ENCODE results near the gene LY9. TPM values are rescaled to one million over a fixed set of nuclear protein-coding genes. Genes with fewer than 3 reads are reported as not detected.

The LY9 gene
- total RNA-seq, 4 donors from 2014 or later, result 0.22 to 5.1 (median 3.8) TPM; not detected in 1

DNA sequence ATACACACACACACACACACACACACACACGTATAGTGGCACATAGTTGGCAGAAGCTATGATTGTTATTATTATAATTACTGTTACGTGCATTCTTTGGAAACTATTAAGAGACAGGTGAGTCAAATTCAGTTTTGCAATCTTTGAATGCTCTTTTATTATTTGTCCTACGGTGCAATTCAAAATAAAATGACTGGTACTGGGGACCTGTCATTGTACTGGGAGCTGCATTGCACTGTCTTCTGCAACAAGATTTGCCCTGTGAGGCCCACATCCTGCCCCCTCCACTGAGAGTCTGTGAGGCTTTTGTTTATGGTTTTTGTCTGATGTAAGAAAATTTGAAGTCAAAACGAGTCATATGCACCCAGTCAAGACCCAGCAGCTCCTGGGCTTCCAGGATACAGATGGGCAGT lies 1.9 kb downstream of the LY9 start:
- TF ChIP-seq, protein P1, sequence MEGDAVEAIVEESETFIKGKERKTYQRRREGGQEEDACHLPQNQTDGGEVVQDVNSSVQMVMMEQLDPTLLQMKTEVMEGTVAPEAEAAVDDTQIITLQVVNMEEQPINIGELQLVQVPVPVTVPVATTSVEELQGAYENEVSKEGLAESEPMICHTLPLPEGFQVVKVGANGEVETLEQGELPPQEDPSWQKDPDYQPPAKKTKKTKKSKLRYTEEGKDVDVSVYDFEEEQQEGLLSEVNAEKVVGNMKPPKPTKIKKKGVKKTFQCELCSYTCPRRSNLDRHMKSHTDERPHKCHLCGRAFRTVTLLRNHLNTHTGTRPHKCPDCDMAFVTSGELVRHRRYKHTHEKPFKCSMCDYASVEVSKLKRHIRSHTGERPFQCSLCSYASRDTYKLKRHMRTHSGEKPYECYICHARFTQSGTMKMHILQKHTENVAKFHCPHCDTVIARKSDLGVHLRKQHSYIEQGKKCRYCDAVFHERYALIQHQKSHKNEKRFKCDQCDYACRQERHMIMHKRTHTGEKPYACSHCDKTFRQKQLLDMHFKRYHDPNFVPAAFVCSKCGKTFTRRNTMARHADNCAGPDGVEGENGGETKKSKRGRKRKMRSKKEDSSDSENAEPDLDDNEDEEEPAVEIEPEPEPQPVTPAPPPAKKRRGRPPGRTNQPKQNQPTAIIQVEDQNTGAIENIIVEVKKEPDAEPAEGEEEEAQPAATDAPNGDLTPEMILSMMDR (IDR thresholded peaks at IDR 0.05; ENCODE audit: low read depth), result no peak

DNA sequence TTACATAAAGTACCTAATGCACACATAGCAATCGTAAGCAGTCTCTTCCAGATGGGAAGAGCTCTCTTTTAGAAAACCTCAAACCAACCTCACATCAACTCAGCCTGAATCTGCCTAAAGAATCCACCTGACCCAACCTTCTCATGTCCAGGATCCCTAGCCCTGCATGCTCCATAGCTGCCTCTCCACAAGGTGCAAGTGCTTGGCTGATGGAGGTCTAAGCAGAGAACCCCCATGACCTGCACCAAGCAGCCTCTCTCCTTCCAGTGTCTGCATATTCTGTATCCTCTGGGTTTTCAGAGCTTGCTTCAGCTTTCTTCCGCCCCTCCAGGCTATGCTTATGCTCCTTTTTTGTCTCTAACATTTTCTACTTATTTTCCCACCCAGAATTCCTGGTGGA lies 2.5 kb downstream of the LY9 start:
- TF ChIP-seq, protein P1 (IDR thresholded peaks at IDR 0.05; ENCODE audit: low read depth), result no peak

DNA sequence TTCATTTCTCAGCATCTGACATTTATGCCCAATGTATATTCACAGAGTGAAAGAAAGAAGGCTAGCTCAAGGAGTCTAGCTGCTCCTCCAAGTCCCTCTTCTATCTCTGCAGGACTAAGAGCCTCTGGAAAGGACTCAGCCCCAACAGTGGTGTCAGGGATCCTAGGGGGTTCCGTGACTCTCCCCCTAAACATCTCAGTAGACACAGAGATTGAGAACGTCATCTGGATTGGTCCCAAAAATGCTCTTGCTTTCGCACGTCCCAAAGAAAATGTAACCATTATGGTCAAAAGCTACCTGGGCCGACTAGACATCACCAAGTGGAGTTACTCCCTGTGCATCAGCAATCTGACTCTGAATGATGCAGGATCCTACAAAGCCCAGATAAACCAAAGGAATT lies 3.7 kb downstream of the LY9 start:
- TF ChIP-seq, protein P1 (IDR thresholded peaks at IDR 0.05; ENCODE audit: low read depth), result no peak

DNA sequence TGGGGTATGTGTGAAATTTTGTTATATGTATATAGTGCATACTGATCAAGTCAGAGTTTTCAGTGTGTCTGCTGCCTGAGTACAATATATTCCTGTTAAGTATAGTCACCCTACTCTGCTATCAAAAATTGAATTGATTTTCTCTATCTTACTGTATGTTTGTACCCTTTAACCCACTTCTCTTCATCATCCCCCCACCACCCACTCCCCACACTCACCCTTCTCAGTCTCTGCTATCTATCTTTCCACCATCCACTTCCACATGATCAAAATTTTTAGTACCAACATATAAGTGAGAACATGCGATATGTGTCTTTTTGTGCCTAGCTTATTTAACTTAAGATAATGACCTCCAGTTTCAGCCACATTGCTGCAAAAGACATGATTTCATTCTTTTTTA lies 4.2 kb downstream of the LY9 start:
- TF ChIP-seq, protein P1 (IDR thresholded peaks at IDR 0.05; ENCODE audit: low read depth), result no peak

DNA sequence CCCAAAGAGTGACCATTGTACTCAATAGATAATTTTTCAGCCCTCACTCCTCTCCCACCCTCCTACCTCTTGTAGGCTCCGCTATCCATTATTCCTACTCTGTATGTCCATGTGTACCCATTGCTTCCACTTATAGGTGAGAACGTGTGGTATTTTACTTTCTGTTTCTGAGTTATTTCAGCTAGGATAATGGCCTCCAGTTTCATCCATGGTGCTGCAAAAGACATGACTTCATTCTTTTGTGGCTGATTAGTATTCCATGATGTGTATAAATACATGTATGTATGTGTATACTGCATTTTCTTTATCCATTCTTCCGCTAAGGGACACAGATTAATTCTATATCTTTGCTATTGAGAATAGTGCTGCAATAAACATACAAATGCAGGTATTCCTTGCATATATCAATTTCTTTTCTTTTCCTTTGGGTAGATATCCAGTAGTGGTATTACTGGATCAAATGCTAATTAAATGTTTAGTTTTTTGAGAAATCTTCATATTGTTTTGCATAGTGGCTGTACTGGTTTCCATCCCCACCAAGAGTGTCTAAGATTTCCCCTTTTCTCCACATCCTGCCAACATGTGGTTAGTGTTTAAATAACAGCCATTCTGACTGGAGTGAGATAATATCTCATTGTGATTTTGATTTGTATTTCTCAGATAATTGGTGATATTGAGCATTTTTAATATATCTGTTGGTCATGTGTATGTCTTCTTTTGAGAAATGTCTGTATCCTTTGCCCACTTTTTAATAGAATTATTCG lies 4.9 kb downstream of the LY9 start:
- TF ChIP-seq, protein P1 (IDR thresholded peaks at IDR 0.05; ENCODE audit: low read depth), result no peak

DNA sequence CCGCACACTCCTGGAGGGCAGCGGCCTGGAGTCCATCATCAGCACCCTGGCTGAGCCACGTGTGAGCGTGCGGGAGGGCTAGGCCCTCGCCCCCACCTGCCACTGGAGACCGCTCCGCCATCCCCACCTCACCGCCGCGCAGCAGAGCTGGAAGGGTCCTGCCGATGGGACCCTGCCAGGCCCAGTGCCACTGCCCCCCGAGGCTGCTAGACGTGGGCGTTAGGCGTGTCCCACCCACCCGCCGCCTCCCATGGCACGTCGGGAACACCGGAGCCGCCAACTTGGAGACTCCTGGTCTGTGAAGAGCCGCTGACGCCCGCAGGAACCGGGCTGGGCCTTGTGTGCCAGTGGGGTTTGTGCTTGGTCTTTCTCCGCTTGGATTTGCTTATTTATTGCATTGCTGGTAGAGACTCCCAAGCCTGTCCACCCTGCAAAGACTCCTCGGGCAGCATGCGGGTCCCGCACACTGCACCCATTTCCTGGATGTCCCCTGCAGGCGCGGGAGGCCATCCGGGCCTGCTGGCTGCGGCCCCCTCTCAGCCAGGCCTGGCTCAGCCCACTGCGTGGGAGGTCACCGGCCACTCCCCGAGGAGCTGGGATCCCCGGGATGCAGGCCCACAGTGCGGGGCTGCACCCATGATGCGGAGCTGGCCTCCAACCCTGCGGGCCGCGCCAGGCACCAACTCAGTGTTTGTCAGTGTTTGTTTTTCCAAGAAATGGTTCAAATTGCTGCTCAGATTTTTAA lies 6.0 kb downstream of the LY9 start:
- TF ChIP-seq, protein P1 (IDR thresholded peaks at IDR 0.05; ENCODE audit: low read depth), result no peak

DNA sequence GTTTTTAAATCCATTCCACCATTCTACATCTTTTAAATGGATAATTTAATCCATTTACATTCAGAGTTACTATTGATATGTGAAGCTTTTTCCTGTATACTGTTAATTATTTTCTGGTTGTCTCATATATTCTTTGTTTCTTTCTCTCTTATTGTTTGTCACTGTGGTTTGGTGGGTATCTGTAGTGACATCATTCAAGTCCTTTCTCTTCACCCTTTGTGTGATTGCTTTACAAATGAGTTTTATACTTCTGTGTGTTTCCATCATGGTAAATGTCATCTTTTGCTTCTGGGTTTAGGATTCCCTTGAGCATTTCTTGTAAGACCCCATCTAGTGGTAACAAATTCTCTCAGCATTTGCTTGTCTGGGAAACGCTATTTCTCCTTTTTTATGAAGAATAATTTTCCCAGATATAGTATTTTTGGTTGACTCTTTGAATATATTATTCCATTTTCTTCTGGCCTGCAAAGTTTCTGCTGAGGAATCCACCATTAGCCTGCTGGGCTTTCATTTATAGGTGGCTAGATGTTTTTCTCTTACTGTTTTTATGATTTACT lies 10.2 kb downstream of the LY9 start:
- TF ChIP-seq, protein P1 (IDR thresholded peaks at IDR 0.05; ENCODE audit: low read depth), result no peak

Data from subcutaneous adipose tissue (tissue), 4 donors.